Suppressor macrophage treated with lipopolysaccharide for 4 hours (primary cell): ENCODE measurements around the gene SH2D4B.
A peak's percentile ranks its signal among the peaks of the same experiment; 100 is the strongest.
"Not testable (repeated sequence)": the region's sequence is repeated elsewhere in the genome, so short reads cannot be mapped to it uniquely, and the experiment has no call there.

Experiments used
- DNase-seq: peaks from one replicate; pipeline ENCODE4 v3.0.0-alpha.2; 2020

SH2D4B gene

DNA sequence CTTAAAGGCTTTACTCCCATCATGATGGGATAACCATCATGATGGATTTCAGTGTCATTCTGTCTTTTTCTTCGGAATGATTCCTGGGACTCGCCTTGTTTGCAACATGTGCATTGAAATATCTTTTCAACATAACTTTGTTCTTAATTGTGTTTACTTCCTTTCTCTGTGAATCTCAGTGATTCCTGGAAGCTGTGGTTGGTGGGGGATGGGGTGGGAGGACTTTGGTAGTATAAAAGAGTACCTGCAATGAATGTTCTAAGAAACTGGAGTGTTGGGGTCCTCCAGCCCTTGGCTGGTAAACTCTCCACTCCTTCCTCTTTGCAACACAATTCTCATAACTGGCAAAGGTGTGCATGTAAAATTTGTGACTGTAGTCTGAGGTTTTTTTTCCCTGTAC is 11.5 kb upstream of the SH2D4B start:
- DNase-seq: no peak

DNA sequence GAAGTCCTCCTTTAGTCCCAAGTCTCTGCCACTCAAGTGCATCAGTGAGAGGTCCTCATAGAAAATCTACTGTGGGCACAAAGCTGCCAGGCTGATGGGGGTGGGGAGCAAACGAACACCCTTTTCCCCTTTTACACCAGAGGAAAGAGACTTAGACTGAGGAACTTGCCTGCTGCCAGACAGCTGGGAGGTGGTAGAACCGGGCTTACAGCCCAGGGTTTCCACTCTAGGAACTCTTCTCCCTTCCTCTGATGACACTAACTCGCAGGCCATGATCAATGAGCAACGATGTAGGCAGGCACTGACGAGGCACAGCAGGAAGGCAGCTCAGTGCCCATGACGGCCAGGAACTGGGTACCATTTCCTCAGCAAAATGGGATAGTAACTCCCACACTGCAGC is 11.0 kb upstream of the SH2D4B start:
- DNase-seq: peak; percentile 65

DNA sequence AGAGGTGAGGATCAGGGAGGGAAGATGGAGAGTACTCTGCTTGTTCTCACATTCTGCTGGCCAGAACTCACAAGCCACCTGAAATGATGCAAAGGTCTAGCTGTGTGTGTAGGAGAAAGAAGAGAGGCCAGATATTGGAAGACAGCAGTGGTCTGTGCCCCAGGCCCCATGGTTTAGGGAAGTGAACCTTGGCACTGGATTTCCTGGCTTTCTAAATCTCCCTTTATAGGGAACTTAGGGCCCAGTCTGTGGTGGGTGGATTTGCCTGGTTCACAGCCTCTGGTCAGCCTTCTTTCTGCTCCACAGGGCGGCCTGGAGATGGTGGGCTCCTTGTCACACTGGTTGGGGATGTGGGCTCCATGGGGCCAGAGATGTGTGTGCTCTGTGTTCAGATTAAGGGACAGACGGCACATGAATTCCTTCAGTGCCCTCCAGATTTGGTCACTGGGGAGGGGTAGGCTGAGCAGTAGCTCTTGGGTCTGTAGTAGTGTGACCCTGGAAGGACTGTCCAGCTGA is 9.5 kb upstream of the SH2D4B start:
- DNase-seq: peak; percentile 87

DNA sequence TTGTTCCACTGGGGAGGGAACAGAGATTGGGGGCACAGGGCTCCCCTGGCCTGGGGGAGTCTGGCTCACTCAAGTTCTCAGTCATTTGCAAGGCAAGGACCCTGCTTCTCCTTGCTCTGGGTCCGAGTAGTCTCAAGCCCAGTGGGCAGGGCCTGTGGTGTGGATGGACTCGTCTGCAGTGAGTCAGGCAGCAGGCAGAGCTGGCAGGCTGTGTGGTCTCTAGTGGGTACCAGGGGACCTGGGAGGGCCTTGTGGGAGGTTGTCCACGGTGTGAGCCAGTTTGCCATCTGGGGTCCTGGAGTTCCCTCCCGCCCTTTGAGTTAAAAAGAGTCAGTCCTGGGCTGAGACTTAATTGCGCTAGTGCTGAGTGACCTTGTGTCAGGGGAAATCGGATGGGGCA is 8.8 kb upstream of the SH2D4B start:
- no peak for DNase-seq

DNA sequence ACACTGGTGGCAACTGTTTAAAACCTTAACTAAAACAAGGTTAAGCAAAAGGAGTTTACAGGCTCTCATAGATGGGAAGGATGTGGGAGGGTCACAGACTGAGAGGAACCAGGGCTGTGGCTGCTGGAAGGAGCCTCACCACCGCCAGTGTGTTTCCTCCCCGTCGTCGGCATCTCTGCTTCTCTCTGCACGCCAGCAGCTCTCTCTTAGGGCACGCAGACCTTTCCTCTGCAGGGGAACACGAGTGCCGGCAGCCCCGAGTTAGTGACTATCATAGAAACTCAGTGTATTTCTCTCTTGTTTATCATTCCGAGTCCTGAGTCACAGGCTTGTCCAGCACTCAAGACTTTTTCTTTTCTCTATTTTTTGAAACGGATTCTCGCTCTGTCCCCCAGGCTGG is 8.1 kb upstream of the SH2D4B start:
- DNase-seq: peak; percentile 44

DNA sequence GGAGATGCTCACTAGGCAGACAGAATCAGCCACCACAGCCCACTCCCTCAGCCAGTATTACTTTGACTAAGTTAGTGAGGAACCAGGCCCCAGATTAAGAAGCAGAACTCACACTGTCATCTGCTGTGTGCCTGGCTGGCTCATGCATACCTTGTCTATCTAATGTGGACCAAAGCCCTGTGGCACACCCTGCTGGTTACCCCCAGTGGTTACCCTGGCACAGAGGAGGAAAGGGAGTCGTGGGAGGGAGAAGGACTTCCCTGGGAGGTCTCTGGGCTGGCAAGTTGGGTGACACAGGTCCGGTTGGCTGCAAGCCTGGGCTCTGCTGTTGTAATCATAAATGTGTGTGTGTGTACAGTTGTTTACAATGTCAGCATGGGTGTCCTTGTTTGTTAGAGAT is 7.5 kb upstream of the SH2D4B start:
- DNase-seq: peak; percentile 76

DNA sequence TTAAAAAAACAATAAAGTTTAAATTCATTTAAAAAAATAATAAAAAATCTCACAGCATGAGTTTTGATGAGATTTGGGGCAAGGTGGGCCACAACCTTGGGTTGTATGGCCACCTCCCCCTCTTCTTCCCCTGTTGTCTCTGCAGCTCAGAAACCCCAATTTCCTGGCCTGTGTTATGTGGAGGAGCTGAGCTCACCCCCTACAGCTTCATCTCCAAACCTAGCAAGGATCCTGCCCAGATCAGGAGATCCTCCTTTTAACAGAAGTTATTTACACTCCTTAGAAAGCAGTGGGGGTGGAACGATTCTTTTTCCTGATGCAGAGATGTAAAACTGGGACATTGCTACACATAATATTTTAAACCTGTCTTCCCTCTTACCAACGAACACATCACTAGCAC is 6.9 kb upstream of the SH2D4B start:
- DNase-seq: no peak

DNA sequence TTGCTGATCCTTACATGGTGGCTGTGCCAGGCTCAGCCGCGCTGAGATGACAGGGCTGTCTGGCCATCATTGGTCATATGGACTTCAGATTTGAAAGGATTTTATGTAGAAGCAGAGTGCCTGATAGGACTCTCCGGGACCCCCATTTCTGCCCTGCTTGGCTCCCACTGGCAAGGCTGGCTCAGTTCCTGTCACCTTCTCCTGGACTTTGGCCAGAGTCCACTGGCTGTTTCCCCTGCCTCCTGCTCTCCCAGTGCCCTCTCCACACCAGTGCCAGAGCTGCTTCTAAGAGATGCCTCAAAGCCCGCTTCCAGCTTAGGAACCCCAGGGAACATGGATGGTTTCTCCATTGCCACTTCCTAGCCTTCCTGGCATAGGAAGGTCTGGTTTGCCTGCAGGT is 5.1 kb upstream of the SH2D4B start:
- no peak for DNase-seq

DNA sequence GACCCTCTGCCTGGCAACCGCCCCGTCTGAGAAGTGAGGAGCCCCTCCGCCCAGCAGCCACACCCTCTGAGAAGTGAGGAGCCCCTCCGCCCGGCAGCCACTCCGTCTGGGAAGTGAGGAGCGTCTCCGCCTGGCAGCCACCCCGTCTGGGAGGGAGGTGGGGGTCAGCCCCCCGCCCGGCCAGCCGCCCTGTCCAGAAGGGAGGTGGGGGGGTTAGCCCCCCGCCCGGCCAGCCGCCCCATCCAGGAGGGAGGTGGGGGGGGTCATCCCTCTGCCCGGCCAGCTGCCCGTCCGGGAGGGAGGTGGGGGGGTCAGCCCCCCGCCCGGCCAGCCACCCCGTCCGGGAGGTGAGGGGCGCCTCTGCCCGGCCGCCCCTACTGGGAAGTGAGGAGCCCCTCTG is 3.6 kb upstream of the SH2D4B start:
- not testable (repeated sequence) for DNase-seq

DNA sequence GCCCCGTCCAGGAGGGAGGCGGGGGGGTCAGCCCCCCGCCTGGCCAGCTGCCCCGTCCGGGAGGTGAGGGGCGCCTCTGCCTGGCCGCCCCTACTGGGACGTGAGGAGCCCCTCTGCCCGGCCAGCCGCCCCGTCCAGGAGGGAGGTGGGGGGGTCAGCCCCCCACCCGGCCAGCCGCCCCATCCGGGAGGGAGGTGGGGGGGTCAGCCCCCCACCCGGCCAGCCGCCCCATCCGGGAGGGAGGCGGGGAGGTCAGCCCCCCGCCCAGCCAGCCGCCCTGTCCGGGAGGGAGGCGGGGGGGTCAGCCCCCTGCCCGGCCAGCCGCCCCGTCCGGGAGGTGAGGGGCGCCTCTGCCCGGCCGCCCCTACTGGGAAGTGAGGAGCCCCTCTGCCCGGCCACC is 3.1 kb upstream of the SH2D4B start:
- not testable (repeated sequence) for DNase-seq

DNA sequence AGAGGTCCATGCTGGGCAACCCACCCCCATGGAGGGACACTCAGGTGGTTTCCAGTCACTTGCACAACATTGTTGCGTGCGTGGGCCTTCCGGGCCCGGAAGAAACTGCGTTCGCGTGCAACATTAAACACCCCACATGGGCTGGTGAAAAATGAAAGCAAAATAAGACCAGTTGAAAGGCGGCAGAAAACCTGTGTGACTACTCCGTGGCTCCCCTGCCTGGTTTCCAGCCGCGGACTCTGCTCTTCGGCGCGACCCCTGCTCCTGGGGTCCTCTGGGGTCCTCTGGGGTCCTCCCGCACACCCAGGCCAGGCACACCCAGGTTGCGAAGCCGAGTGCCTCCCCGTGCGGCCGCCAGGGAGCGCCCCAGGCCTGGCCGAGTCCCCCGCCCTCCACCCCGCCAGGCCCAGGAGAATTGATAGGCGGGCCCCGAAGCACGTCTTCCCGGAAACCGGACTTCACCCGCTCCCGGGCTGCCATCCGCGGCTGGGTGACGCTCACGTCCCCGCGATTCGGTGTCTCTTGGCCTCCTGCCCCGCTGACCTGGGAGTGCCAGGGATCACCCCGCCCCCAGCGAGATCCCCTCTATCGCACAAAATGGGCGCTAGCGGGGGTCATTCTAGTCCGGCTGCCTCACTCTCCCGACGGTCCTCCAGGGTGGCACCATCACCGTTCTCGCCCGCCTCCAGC is 1.9 kb upstream of the SH2D4B start:
- peak; percentile 79 for DNase-seq

DNA sequence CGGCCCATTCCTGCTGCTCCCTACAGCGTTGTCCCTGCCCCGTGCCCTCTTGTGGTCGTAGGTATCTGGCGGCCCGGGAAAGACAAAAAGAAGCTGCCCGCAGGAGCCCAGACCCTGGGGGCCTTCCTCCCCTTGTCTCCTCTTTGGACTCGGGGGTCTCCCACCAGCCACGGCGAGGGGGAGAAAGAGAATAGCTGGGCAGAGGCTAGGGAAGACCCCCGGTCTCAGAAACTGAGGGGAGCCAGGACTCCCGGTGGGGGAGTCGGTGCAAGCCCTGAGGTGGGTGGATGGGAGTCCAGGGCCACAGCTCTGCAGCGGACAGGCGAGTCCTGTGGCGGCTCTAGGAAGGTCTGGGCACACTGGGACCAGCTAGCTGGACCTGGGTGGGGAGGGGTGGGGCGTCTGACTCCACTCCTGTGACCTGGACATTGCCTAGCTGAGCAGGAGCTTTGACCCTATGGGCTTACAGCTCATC is 1.3 kb upstream of the SH2D4B start:
- DNase-seq: no peak

DNA sequence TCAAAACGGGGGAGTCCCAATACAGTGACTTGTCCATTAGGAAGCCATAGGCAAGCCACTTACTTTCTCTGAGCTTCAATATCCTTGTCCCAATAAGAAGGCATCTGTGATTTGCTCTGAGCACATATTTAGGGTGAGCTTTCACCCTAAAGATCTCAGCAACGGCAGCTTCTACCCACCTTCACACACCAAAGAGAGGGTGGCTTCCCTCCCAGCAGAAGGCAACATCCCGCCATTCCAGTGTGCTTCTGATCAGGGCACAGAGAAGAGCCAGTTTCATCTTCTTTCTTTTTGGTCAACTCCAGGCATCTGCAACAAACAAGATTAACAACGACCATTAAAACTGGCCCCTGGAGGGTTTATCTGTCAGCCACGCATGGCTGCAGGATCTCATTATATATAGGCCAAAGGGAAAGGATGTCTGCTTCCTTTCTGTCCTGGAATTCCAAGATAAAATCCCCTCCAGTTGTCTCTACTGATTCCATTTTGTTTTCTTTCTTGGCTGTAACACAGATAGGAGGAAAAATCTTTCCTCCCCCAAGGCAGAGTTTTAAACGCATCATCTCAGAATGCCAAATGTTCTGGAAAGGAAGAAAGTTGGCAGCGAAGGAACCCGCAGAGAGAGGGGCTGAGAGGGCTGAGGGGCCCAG is 491 bp upstream of the SH2D4B start:
- no peak for DNase-seq

DNA sequence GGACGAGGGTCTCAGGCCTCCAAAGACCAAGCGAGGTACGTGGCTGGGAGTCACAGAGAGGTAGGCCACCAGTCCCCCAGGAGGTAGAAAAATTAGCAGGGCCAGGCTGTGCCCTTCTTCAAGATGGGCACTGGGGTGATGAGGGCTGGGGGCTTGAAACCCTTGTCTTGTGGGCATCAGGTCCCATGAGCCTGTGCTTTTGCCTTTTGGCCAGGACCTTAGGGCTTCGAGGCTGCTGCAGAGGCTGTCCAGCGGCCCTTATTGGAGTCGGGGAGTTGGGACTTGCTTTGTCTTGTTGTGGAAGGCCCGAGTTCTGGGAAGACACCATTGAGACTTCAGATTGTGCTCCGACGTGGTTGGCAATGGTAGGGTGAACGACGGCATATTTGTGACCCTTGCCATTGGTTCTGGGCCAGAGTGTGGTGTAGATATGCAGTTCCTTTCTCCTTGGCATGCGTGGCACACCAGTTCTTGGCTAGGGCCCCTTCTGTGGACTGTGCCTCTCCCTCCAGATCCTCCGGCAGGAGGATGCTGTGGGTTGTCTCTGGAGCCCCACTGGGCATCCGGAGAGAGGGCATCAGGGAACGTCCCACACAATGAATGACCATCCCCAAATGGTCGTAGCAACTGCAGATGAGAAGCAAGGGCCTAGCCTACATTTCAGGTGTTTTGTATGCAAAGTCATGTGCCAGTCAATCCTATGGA is 931 bp downstream of the SH2D4B start:
- no peak for DNase-seq

DNA sequence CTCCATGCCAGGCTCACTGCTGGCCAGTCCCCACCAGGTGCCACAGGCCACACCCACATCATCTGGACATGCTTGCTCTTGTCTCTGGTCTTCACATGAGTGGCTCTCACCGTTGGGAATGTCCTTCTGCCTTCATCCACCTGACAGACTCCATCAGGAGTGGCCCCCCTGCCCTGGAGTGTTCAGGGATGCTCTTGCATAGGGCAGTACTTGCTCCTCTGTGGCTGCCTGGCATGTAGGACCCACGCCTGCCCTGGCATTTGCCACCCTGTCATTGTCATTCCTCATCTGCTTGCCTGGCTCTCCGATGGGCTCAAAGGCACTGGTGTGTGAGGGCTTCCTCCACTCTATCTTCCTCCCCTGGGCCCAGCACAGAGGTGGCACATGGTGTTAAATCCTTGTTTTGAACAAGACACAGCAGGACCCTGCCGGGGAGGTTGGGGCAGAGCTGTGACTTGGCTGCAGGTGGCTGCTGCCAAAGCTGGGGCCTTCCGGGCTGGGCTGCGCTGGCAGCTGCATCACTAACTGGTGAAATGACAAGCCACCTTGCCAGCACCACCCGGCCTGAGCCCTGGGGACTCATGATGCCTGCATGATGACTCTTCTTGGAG is 1.8 kb downstream of the SH2D4B start:
- DNase-seq: no peak

DNA sequence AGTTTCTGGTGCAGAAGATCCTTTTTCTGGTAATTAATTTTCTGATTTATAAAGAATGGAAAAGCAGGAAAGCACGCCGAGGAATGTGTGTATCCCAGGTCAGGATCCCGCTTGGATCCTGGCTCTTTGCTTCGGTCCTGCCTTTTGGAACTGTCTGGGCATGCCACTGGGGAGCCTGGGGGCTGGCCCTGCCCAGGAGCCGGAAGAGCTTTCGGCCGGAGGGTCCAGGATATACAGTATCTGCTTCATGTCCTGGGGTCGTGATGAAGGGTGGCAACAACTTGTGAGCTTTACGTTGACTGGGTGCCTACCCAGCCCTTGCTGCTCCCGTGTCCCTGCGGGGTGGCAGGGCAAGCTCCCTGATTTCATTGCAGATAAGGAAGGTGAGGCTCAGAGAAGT is 2.4 kb downstream of the SH2D4B start:
- DNase-seq: no peak

DNA sequence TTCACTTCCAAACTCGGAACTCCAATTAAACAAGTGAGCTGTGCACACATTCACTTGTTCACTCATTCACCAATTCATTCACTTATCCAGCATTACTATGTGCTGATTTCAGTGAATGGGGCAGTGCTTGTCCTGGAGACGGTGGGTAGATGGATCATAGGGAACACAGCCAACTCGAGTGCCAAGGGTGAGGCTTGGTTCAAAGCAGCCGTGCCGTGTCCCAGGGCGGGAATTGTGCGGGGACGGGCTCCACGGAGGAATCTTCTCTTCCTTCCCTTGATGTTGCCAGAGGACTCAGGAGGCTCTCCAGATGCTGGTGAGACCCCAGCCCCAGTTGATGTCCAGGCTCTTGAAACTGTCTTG is 2.9 kb downstream of the SH2D4B start:
- DNase-seq: no peak

DNA sequence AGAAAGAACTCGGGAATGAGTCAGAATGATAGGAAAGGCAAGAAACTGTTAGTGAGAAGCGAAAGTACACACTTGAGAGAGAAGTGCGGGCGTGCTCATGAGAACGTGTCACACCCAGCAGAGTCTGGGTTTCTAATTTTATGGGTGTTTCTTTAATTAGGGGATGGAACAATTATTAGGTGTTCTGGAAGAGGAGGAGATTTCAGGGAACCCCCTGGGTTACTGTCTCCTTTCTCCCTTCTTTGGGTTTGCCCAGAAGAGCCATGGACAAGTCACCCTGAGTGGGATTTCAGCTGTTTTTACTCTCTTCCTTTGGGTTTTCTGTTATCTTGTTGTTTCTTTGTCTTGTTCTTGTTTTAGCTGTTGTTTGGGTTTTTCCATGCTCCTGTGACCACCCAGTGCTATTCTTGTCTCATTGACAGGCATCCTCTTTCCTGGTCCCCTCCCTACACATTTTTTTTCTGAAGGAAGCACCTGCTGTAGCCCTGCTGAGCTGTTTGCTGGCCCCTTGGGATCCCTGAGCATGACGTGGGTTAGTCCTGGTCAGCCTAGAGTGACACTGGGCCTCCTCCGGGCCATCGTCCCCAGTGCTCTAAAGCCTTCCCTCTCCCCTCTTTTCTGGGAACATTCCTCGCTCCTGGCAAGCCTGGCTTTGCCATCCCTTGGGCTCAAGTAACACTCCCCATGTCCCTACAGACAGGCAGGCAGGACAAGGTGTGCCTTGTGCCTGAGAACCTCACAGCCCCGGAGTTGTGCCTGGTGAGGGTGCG is 3.5 kb downstream of the SH2D4B start:
- DNase-seq: peak; percentile 58

DNA sequence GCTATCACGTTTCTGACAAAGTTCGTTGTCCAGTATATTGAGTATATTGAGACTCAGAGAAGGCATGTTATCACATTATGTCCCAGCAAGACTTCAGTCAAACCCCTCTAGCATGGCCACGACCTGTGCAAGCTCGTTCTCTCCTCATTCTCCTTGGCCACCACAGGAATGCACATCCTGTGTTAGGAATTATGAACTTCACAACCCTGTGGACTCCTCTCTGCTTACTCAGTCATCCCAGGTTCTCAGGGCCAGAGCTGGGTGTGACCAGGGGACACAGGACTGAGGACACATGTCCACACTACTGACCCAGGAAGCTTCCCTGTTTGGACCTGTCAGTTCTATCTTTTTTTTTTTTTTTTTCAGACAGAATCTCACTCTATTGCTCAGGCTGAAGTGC is 4.4 kb downstream of the SH2D4B start:
- no peak for DNase-seq

DNA sequence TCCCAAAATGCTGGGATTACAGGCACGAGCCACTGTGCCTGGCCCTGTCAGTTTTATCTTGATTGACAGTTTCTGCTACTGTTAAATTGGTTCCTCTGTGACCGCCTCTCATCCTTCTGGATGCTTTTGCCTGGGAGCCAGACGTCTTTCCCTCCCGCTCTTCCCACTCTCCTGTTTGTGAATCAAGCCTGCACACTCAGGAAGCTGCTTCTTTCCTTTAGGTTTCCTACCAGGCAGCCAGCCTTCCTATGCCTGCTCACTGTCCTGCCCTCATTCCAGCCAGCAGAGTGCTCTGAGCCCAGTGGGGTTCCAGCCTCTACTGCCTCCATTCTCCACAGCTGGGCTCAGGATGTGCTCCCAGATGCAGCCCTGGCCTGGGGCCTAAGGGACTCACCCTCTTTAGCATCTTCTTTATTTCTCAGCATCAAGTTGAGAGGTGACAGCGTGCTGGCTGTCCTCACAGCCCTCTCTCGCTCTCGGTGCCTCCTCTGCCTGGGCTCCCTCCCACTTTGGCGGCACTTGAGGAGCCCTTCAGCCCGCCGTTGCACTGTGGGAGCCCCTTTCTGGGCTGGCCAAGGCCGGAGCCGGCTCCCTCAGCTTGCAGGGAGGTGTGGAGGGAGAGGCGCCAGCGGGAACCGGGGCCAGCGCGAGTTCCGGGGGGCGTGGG is 5.1 kb downstream of the SH2D4B start:
- DNase-seq: no peak

DNA sequence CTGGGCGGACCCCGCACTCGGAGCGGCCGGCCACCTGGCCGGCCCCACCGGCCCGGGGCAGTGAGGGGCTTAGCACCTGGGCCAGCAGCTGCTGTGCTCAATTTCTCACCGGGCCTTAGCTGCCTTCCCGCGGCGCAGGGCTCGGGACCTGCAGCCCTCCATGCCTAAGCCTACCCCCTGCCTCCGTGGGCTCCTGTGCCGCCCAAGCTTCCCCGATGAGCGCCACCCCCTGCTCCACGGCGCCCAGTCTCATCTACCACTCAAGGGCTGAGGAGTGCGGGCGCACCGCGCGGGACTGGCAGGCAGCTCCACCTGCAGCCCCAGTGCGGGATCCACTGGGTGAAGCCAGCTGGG is 5.6 kb downstream of the SH2D4B start:
- DNase-seq: not testable (repeated sequence)

DNA sequence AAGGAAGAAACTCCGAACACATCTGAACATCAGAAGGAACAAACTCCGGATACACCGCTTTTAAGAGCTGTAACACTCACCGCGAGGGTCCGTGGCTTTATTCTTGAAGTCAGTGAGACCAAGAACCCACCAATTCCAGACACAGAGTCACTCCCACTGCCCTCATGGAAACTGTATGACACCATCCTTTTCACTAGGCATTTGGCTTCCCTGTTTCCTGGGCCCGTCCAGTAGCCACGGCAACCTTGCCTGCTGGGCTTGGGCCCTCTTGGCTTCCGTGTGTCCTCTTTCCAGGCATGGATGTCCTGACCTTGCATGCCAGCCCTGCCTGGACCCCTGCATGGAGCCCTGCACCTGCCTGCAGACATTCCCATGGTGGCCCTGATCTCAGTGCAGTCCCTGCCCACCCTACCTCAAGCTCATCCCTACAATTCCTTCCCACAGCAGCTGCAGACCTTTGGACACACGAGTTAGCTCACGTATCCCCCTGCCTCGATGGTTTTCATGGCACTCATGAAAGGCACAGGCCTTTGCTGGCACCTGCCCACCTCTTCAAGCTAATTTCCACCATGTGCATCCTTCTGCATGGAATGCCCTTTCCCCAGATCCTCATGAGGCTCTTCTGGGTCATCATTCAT is 6.7 kb downstream of the SH2D4B start:
- no peak for DNase-seq
